HG03064 (cell line): Measurements from ENCODE around the gene IGFBPL1.

ENCODE experiments used
- ATAC-seq: cut with Tn5 transposase; IDR thresholded peaks from one replicate; pipeline ENCODE4 v1.9.1; 2021; ENCODE audit warnings: low read depth; ENCODE audit not compliant: unreplicated experiment

Gene IGFBPL1

GRCh38 chr9:38432922-38433510 lies 8.8 kb upstream of the IGFBPL1 start:
- ATAC-seq = no peak

DNA sequence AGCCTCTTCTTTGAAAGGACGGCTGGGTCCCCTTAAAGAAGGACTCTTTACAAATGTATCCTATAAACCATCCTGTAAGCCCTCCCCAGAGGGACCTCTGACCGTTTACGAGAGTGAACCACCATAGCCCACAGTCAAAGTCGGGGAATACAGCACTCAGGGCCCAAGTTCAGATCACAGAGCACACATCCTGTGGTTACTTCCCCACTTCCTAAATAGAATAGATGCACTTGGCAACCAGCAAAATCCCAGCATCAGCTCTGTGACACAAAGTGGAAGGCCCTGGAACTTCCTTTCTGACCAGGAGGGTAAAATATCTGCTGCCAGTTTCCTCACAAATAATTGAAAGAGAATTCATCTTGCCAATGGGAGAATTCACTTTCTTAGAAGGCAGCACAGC lies 6.9 kb upstream of the IGFBPL1 start:
- ATAC-seq = no peak

DNA sequence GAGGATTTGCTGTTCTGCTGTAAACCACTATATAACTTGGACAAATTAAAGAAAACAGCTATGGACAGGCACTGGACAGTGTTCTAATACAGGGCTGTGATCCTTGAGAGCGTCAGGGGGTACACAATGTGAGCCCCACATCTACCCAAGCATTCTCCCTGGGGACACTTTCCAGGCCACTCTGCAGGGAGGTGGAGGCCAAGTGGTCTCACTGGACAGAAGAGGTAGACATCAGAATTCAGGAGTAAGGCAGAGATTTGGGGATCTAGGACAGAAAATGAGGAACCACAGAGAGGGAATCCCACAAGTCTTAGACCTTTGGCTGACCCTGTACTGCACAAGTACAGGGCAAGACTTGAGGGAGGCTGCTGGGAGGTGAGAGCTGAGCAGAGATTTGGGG lies 3.8 kb upstream of the IGFBPL1 start:
- no peak for ATAC-seq

- no peak for ATAC-seq
Measured at GRCh38 chr9:38424918-38425317, 664 bp upstream of the IGFBPL1 start.

GRCh38 chr9:38423273-38423972 lies 831 bp downstream of the IGFBPL1 start:
- no peak for ATAC-seq

- ATAC-seq = no peak
Measured at GRCh38 chr9:38422555-38423260, 1.5 kb downstream of the IGFBPL1 start.

DNA sequence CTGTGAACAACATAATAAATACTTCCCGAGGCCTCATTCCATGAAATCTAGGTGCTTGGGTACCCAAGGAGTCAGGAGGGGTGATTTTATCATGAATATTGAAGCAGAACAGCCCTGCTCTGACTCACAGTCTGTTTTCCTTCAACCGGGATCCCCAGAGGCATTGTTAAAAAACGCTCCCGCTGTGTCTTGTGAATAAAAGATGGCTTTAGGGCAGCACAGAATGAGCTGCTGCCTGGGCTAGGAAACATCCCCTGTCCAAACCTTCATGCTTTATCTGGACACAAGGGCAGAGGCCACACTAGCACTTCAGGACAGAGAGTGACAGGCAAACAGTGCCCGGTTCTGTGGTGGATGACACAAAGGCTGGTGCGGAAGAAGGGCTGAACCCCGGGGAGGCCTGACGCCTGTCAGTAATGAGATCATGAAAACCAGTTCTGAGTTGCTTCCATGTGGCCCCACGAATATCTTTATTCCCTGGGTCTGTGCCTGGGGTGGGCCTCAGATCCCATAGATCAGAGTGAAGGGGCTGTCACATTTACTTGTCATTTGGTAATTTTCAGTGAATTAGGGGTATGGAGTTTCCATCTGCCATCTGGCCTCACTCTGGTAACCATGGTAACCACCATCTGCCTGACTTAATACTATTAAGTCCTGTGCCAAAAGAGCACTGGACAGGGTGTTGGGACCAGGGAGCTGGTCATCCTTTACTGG lies 2.6 kb downstream of the IGFBPL1 start:
- ATAC-seq = no peak

DNA sequence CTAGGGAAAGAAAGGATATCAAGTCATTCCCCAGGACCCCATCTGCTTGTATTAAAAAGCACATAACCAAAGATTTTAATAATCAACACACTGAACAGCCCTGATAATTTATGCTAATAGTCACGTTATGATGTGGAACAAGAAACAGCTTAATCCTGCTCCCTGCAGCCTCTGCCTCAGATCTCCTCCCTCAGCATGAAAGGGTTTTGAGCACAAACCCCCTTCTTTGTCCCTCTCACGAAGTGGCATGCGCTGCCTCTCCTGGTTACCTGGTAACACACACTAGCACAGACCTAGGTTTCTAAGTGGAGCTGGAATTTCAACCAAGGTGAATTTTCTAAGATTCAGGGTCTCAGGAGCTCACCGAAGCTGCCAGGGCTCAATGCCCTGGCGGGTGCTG lies 5.1 kb downstream of the IGFBPL1 start:
- ATAC-seq = no peak

GRCh38 chr9:38418366-38418765 lies 5.9 kb downstream of the IGFBPL1 start:
- no peak for ATAC-seq

- ATAC-seq = no peak
Measured at GRCh38 chr9:38417003-38417945, 7.0 kb downstream of the IGFBPL1 start.

DNA sequence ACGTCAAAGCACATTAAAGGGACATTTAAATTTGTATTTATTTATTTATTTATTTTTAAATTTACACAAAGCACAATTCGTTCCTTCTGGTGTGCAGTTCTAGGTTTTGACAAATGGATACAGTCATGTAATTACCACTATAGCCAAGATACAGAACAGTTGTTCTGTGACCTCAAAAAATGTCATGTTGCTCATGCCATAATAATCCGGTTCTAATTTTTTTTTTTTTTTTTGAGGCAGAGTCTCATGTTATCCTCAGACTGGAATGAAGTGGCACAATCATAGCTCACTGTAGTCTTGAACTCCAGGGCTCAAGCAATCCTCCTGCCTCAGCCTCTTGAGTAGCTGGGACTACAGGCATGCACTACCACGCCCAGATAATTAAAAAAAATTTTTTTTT lies 7.8 kb downstream of the IGFBPL1 start:
- no peak for ATAC-seq

DNA sequence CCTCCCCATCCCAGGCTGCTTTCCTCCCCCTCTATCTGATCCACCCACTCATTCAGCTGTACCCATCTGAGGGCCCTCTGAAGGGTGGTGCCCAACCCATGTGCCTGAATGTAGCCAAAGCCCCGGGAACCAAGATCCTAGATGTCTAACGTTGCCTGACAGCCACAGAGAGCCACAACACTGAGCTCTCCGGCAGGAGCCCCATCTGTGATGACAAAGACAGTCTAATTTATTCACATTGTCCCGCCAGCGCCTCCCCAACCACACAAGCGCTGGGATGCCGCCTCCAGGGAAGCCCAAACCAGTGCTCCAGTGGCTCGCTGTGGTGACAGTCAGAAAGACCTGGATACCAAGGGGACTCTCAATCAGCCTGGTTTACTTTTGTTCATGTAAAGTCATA lies 8.4 kb downstream of the IGFBPL1 start:
- no peak for ATAC-seq

- ATAC-seq = no peak
Measured at GRCh38 chr9:38414040-38414723, 10.1 kb downstream of the IGFBPL1 start.

DNA sequence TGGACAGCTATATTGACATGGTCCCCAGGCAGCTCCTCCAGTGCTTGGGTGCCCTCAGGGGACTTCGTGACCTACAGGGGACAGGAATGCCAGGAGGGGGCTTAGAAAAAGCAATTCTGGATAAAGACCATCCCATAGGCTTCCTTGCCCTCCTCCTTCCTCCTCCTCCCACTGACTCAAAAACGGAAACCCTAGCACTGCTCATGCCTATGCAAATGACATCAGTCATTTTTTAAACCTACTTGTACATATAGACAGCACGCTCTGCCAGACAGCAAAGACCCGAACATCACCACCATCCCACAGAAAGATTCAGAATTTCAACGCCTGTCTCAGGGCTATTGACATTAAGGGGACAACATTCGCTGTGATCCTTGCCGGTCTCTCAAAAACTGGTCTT lies 11.0 kb downstream of the IGFBPL1 start:
- ATAC-seq = no peak

GRCh38 chr9:38412751-38413150 lies 11.5 kb downstream of the IGFBPL1 start:
- no peak for ATAC-seq

DNA sequence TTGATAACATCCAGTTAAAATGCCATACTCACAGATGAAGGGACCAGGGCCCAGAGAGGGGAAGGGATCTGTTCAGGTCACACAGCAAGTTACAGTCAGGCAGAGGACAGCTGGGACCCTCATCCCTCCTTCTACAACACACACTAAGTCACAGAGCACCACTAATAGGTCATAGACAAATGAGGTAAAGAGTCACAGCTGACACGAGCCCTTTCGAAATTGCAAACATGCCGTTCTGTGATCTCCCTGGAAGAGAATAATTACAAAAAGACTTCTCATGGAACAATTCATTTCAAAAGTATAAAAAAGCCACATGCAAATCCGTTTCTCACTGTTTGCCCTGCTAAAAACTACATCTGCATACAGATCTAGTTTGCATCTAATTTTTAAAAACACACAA lies 15.5 kb downstream of the IGFBPL1 start:
- no peak for ATAC-seq

DNA sequence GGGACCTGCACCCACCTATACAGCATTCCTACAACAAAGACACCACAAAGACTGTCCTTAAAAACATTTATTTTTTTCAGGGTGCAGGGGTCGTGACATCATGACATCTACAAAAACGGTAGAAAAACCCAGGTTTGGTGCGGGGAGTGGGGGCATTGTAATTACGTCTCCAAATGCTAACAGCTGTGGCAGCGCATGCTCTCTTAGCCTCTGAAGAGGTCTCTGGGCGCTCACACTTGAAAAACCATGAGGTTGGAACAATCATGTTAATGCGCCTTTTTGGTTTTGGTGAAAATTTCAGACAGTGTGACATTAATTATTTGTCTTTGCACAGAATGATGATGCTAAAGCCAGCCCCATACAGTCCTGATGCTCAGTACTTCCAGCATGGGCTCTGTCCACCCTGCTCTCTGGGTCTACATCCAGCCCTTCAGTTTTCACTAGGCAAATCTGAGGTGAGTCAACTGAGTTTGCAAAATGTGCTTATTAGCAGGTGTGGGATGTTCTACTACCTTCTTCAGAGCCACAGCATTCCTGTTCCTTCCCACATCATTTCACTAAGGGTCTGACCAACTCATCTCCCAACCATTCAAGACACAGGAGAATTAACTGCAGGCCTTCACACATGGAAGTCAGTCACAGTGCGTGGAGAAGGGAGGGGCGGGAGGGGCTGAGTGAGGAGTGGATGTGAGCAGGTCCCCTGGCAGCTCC lies 17.6 kb downstream of the IGFBPL1 start:
- ATAC-seq = no peak

DNA sequence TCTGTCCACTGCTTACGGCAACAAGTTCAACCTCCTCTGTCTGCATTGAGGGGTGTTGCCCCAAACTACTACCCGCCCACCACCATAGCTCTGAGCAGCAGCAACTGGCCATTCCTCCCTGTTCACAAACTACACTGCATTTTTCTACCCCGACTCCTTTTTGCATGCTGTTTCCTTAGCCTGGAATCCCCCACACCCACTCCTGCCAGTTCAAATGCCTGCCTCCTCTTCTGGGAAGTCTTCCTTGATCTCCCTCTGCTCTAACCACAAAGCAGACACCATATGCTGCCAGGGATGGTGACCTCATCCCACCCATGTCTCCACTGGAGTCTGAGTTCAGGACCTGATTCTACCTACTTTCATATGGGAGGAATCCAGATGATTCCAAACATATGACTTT lies 18.5 kb downstream of the IGFBPL1 start:
- ATAC-seq = no peak

DNA sequence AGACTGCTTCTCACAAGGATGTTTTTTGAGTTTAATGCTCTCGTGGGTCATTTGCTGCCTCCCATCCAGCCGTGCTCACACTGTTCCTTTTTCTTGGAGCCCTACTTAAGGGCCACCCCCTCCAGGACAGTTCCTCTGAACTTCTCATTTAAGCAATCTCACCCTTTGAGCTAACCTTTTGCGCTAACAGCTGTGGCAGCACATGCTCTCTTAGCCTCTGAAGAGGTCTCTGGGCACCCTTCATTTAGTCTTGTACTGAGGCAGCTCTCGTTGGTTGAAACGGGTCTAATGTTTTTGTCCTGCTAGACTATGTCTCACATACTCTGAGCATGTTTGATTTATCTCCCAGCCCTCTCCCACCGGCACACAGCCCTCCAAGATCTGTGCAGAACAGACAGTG lies 19.9 kb downstream of the IGFBPL1 start:
- ATAC-seq = no peak
